NCI-H1436 treated with DMSO at 0.1 percent for 48 hours (cell line): ENCODE data around the gene PAF1.
"Not testable (repeated sequence)": the region's sequence is repeated elsewhere in the genome, so short reads cannot be mapped to it uniquely, and the experiment has no call there.

Source experiments
- DNase-seq: peaks from one replicate; lab custom pipeline; 2025; lab: John Stamatoyannopoulos, UW

The PAF1 gene

DNA sequence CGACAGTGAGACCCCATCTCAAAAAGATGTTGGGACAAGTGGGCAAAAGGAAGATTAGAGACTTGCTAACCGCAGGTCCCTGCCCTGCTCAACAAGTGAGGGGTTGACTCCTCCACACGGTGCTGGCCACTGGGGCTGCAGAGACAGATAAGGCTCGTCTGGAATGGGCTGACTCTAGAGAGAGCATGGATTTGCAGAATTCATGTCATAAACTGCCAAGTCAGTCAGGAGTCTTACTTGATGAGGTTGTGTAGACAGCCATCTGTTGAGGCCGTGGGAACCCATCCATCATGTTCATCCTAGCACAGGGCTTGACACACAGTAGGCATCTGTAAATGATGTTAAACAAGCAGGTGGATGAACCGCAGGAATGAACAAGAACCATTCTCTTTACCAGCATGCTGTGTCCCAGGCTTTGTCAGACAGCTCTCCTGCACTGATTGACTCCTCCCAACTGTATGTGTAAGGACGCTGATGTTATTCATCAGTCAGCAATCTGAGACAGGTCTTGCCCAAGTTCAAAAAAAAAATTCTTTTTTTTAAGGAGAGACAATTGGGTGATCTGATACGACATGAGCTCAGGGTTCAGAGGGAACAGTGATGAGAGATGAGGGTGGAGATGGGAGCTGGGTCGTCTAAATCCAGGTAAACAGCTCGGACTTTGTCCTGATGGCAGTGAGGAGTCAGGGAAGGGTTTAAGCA is 8.8 kb downstream of the PAF1 start:
- DNase-seq = no peak

GRCh38 chr19:39380521-39381502 is 10.1 kb downstream of the PAF1 start:
- DNase-seq = no peak

GRCh38 chr19:39379865-39380396 is 11.0 kb downstream of the PAF1 start:
- no peak for DNase-seq

GRCh38 chr19:39379366-39379765 is 11.5 kb downstream of the PAF1 start:
- not testable (repeated sequence) for DNase-seq

DNA sequence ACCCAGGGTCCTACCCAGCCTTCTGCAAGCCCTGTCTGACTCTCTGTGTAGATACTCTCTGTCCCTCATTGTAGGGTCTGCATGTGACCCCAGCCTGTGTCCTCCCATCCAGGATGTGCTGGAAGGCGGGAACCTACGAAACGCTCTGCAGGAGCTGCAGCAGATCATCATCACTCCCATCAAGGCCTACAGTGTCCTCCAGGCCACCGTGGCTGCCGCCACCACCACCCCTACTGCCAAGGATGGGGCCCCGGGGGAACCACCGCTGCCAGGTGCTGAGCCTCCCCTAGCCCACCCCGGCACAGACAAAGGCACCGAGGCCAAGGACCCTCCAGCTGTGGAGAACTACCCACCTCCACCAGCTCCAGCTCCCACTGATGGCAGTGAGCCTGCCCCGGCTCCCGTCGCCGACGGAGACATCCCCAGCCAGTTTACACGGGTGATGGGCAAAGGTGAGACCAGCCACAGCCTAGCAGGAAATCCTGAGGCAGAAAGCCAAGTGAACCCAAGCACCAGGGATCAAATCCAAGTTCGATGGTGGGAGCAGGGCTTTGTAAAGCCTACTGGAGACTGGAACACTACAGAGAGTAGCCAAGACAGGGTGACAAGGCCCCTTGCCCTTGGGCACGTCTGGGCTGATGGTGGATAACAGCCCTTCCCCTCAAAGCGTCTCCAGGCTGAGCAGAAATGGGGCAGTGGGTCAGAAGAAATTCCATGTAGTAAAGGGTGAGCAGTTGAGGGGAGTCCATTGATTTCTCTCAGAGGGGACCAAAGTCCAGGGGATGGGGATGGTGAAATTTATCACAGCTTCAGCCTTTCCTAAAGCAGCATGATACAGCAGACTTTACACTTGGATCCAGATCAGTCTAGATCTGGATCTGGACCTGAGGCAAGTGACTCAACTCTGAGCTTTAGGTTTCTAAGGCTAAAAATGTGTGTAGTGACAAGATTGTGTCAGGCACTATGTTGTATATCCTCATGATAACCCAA is 13.2 kb downstream of the PAF1 start:
- no peak for DNase-seq

- DNase-seq = no peak
These were observed 15.0 kb downstream of the PAF1 start for GRCh38 chr19:39375929-39376328.

GRCh38 chr19:39372941-39373340 is 18.0 kb downstream of the PAF1 start:
- no peak for DNase-seq

DNA sequence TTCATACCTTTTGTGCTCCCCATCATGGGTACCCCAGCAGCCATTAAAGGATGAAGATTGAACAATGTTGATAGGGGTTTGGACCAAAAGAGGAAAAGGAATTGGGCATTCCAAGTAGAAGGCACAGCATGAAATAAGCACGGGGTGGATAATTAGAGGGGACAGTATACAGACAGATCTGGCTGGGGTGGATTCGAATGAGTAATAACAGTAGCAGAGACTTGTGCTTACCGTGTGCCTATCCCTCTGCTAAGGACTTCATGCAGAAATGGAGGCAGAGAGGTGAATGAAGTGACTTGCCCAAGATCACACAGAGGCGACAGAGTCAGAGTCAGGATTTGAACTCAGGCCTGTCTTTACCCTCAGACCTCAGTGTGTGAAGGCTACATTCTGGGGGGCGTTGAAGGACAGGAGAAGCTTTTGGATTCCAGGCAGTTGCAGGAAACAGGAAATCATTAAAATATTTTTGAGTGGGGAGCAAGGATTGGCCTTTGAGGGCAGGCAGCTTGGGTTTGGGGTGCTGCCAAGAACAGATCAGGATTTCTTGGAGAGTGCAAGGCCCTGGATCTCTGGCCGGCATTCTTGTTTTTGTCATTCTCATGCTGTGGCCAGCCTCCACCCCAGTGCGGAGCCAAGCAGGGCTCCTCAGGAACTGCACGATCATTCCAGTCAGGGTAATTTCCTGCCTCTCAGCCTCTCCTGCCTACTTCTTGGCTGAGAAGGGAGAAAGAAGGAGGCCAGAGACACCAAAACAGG is 18.7 kb downstream of the PAF1 start:
- no peak for DNase-seq

GRCh38 chr19:39370735-39371134 is 20.2 kb downstream of the PAF1 start:
- no peak for DNase-seq

DNA sequence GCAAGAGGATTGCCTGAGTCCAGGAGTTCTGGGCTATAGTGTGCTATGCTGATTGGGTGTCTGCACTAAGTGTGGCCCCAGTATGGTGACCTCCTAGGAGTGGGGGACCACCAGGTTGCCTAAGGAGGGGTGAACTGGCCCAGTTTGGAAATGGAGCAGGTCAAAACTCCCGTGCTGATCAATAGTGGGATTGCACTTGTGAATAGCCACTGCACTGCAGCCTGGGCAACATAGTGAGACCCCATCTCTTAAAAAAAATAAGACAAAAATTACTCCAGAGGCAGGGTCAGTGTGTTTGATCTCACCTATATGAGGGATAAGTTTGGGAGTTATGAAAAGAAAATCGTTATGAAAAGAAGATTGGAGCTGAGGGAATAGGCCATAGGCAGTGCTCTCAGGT is 21.7 kb downstream of the PAF1 start:
- DNase-seq = no peak

GRCh38 chr19:39365531-39365930 is 25.4 kb downstream of the PAF1 start:
- DNase-seq = no peak

- no peak for DNase-seq
These were observed 26.9 kb downstream of the PAF1 start for GRCh38 chr19:39363901-39364457.

DNA sequence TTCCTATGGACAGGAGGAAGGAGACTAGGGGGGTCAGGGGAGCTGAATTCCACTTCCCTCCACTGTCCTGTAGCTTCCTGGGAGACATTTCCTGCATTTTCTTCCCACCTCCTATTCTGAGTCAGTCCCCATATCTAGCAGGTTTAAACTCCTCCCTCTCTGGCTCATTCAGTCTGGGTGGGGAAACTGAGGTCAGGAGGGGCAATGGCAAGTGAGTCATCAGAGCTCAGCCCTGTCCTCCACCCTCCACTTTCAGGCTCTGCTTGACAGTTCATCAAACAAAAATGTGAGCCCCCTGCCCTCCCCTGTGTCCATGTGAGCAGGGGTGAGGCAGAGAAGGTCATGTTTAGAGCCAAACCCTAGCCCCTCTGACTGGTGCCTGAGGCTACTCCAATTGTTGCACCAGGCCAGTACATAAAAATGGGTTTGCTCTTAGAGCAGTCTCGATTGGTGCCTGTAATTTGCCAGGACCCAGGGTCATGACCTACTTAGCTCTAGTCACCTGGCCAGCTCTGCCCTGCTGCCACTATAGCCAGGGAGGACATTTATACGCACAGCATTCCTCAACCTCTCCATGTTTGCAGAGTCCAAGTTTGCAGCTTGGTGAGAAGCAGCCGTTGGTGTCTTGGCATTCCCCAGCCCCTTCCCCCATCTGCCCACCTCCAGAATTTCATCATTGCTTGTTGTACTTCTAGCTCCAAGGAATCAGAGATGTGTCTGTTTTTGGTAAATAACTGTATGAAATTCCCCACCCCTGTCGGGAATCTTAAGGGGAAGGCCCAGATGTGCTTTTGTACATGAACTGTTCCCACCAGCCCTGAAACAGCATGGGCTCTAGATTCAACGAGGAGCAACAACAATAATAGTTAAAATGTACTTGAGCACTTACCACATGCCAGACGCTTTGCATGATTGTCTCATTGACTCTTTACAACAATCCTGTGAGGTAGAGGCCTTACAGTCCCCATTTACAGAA is 27.9 kb downstream of the PAF1 start:
- no peak for DNase-seq

- no peak for DNase-seq
These were observed 30.3 kb downstream of the PAF1 start for GRCh38 chr19:39360599-39360998.

GRCh38 chr19:39359026-39359425 is 31.9 kb downstream of the PAF1 start:
- no peak for DNase-seq

GRCh38 chr19:39356647-39357046 is 34.3 kb downstream of the PAF1 start:
- DNase-seq = no peak

DNA sequence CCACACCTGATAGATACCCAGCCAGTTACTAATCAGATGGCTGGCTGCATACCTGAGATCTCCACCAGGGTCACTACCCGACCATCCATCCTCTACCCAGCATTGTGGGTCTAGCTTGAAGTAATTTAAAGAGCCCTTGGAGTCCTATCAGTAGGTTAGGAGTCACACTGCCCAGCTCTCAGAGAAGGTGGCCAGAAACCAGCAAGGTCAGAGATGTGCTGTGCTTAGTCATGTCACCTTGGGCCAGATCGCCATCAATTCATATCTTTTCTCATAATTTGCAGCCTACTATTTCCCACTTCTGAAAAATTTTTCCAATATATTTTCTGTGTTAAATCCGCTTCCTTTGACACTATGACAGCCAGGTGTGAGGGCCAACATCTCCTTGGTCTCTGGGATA is 34.8 kb downstream of the PAF1 start:
- DNase-seq = no peak

- DNase-seq = no peak
These were observed 35.7 kb downstream of the PAF1 start for GRCh38 chr19:39355253-39355652.
